ENCODE measurements around the gene METTL26.

The METTL26 gene

GRCh38 chr16:658679-659571 is 22.8 kb upstream of the METTL26 start:
- DNase-seq, result no peak

DNA sequence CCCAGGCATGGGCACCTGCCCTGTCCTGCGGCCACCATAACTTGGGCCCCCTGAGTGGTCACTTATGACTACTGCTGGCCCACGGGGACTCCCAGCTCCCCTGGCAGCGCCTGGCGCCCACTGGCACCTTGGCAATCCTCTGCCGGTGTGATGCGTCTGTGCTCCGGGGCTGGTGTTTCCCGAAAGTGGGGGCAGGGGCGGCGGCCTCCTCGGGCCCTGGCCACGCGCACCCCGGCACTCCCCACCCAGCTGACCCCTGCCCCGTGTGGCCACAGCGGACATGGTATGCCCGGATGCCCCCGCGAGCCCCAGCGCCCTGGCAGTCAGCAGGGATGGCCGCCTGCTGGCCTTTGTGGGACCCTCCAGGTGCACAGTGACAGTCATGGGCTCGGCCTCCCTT is 21.4 kb upstream of the METTL26 start:
- DNase-seq, result no peak

DNA sequence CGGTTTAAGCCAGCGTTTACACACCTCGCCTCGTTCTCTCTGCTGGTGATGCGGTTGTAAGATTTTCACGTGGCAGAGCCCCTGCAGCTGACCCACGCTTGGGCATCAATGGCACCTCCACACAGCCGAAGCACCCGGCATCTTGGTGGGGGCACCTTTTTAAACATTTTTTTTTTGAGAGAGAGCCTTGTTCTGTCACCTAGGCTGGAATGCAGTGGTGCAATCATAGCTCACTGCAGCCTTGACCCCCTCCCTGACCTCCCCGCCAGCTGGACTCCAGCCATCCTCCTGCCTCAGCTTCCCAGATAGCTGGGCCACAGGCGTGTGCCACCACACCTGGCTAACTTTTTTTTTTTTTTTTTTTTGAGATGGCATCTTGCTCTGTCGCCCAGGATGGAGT is 17.9 kb upstream of the METTL26 start:
- DNase-seq, result no peak

DNA sequence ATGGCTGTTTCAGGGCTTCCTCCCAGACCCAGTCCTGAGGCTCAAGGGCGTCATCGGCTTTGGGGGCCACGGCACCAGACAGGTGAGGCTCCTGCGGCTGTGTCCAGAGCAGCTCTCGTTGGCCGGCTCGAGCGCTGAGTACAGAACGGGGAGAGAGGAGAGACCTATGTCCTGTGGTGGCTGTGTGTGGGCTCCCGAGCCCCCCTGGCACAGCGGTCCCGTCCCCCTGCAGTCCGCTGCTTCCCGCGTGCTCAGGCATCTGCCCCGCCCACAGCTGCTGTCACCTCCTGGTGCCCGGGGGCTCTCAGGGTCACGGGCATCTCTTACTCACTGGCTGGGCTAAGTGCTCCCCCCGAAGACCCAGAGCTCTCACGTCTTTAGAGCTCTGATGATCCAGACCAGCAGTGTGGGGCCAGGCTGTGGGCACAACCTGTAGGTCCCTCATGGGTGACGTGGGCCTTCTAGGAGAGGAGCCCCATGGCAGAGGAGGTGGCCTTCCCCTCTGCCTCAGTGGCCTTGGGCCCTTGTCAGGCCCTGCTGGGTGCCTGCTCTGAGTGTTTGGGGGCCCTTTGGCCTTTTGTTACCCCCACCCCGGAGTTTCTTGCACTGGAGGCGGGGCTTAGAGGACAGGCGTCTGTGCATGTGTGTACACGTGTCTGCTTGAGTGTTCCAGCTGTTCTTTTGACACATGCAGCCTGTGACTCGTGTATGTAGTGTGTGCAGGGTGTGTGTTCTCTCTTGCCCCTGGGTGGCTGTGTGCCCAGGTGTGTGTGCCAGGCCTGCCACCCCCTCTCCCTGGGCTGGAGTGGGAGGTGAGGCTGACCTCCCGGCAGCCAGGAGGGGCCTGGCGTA is 16.6 kb upstream of the METTL26 start:
- no peak for DNase-seq

DNA sequence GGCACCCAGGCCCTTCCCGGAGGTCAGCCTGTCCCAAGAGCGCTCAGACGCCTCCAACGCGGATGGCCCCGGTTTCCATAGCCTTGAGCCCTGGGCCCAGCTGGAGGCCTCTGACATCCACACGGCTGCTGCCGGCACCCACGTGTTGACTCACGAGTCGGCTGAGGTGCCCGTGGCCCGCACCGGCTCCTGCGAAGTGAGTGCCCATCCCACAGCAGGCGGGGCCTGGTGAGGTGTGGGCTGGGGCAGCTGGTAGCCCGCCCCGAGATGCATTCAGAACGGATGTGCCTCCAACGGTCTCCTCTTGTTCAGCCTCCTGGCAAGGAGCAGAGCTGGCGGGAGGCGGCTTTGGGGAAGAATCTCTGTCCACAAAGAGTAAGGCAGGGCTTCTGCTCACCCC is 15.7 kb upstream of the METTL26 start:
- DNase-seq, result no peak

DNA sequence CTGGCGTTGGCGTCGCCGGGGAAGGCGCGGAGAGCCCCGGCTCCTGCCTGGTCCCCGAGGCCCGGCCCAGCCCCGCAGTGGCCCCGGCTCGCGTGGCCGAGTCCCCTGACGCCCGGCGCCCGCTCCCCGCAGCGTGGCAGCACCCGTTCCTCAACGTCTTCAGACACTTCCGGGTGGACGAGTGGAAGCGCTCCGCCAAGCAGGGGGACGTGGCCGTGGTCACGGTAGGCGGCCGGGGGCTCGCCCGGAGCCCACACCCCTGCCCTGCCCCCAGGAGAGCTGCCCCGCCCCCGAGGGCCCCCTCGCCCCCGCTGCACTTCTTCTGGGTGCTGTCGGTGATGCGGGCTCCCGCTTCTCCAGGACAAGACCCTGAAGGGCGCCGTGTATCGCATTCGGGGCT is 13.5 kb upstream of the METTL26 start:
- DNase-seq, result peak; percentile 30

- peak; percentile 96 for DNase-seq
These were observed 12.9 kb upstream of the METTL26 start, which contains the start of gene WDR90 for GRCh38 chr16:648781-649589. WDR90 (plus strand) TSS chr16:649365; CDS start chr16:649417, 52 bp downstream.

GRCh38 chr16:648071-648780 is 12.1 kb upstream of the METTL26 start:
- DNase-seq, result peak; percentile 70

GRCh38 chr16:647173-647902 is 11.2 kb upstream of the METTL26 start:
- no peak for DNase-seq

DNA sequence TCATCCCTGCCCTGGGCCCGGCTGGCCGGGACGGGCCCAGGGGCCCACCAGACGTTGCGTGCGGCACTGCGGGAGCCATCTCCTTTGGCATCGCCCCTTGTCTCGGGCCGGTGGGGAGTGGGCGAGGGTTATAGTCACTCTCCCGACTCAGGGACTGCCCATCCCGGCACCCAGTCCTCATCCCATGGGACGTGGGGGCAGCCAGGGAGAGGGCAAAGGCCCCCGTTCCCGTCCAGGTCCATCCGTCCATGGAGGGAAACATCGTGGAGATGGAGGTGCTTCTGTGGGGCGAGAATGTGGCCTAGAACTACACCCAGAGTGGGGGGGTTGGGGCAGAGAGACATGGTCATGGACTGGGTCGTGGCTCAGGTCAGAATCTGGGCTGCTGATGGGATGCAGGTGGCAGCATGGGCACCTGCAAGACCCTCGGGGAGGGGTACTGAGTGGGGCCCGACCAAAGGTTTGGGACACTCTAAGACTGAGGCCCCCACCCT is 10.6 kb upstream of the METTL26 start:
- DNase-seq, result no peak

GRCh38 chr16:645852-646678 is 10.0 kb upstream of the METTL26 start:
- DNase-seq, result no peak

DNA sequence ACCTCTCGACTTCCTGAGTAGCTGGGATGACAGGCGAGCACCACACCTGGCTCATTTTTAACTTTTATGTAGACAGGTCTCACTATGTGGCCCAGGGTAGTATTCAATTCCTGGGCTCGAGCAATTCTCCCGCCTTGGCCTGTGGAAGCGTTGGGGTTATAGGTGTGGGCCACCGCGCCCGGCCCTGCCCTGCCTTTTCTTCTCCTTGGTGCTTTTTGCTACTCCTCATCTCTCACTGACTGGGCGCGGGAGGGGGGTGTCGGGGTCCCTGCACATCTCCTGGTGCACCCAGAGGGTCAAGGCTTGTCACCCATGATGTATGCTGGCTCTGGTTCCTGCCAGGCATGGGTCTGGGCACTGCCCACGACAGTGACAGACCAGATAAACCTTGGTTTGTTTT is 8.5 kb upstream of the METTL26 start:
- DNase-seq, result no peak

DNA sequence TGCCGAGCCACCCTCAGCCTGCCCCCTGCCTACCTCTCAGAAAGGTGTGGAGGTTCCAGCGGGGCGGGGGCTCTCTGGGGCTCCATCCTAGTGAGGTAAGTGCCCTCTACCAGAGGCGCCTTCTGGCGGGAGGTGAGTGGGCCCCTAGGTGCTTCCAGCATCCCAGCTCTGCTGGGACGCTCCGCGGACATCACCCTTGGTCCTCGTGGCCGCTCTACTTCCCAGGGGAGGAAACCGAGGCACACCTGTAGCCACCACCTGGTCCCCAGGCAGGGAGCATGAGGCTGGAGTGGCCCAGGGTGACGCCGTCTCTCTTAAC is 6.9 kb upstream of the METTL26 start:
- no peak for DNase-seq

- peak; percentile 44 for DNase-seq
These were observed 6.3 kb upstream of the METTL26 start for GRCh38 chr16:642189-643049.

- peak; percentile 84 for DNase-seq
These were observed 5.5 kb upstream of the METTL26 start, which contains the start of gene MCRIP2 for GRCh38 chr16:641326-642188. MCRIP2 (plus strand) TSS chr16:641828; CDS start chr16:641992, 164 bp downstream.

DNA sequence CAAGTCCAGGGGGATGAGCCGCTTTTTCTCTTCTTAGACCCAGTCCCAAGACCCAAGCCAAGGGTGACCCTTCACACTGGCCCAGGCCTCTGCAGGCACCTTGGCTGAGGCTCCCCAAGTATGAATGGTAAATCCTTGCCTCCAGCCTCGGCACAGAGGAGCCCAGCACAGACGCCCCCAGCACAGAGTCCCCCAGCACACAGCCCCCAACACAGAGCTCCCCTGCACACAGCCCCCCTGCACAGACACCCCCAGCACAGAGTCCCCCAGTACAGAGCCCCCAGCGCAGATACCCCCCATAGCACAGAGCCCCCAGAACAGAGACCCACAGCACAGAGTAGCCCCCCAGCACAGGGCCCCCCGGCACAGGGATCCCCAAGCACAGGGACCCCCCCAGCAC is 4.5 kb upstream of the METTL26 start:
- no peak for DNase-seq

GRCh38 chr16:638836-639235 is 2.7 kb upstream of the METTL26 start:
- no peak for DNase-seq

DNA sequence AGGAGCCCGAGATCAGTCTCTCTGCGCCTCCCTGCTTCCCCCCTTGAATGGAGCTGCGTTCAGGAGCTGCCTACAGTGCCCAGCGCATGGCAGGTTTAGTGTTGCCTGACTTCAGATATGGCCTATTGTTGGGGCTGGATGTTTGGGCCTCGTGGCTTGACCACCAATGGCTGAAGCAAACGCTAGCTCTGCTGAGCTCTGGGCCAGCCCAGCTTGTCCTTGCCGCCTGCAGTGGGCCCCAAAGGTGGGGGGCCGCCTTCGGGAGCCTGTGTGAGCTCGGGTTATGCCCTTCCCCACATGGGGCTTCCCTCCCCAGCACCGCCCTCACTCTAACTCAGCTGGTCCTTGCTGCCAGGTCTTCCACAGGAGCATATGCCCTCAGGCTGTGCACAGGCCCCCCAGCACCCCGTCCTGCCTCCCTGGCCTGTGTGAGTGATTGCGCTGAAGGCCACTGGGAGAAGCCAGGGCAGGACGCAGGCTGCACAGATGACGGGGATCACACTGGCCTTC is 2.0 kb upstream of the METTL26 start:
- no peak for DNase-seq
